Activated naive CD8-positive, alpha-beta T cell treated with anti-CD3 and anti-CD28 coated beads, Interleukin-2, amount 10 ng/mL, durations not matched to agents 7 days and 5 days (primary cell): ENCODE data around the gene PTPN11. TPM values are rescaled to one million over a fixed set of nuclear protein-coding genes. Genes with fewer than 3 reads are reported as not detected.
"Not testable (repeated sequence)": the region's sequence is repeated elsewhere in the genome, so short reads cannot be mapped to it uniquely, and the experiment has no call there.

Source experiments
- ATAC-seq: fragments of 150-1000 bp; cut with Tn5 transposase; one replicate; pipeline ENCODE4 v1.10.0; 2021; ENCODE audit warnings: low read depth, moderate library complexity
- POLR2A ChIA-PET: fragments of 350-600 bp; sonication (Branson Sonifier 250); formaldehyde crosslinking; loops from one replicate; lab custom pipeline; 2021; ENCODE audit warnings: antibody characterized with exemption; lab: Charles Lee
- DNase-seq: peaks from one replicate; pipeline ENCODE4 v3.0.0; 2021
- H3K27ac Mint-ChIP-seq: one replicate; pipeline ENCODE4 v1.8.0; 2022; ENCODE audit warnings: mild to moderate bottlenecking, mixed read lengths
- H3K27me3 Mint-ChIP-seq: one replicate; pipeline ENCODE4 v1.8.0; 2022; ENCODE audit warnings: mild to moderate bottlenecking, moderate library complexity, mixed read lengths
- H3K36me3 Mint-ChIP-seq: one replicate; pipeline ENCODE4 v1.8.0; 2021; ENCODE audit warnings: mild to moderate bottlenecking, mixed read lengths
- H3K4me1 Mint-ChIP-seq: one replicate; pipeline ENCODE4 v1.8.0; 2021; ENCODE audit warnings: mixed read lengths
- H3K4me3 Mint-ChIP-seq: one replicate; pipeline ENCODE4 v1.8.0; 2022; ENCODE audit warnings: mild to moderate bottlenecking, moderate library complexity, mixed read lengths
- H3K9me3 Mint-ChIP-seq: one replicate; pipeline ENCODE4 v1.8.0; 2021; ENCODE audit warnings: mixed read lengths
- total RNA-seq, 2 experiments: library from RNA; stranded (reverse); gene quantifications; one replicate each; pipeline ENCODE4 v1.2.3, GENCODE V29; 2021

PTPN11 gene
- total RNA-seq, 2 experiments from 2014 or later, result 82.3 to 82.7 TPM

- no peaks in the 10 kb centered on the region for H3K27me3 Mint-ChIP-seq
- H3K9me3 Mint-ChIP-seq, result no peaks in the 10 kb centered on the region
- no peaks in the 10 kb centered on the region for H3K4me1 Mint-ChIP-seq
- no peak for ATAC-seq
- DNase-seq, result no peak
- peaks cover 5% of the 10 kb centered on the region for H3K36me3 Mint-ChIP-seq
- POLR2A ChIA-PET, result interaction anchor here (0.6 kb wide), 1 partner anchor 32 kb away, joined by 3 read pairs; no protein-coding TSS in a partner anchor
- no peak overlapping the region for H3K4me3 Mint-ChIP-seq
- no peak overlapping the region for H3K27ac Mint-ChIP-seq
Measured at GRCh38 chr12:112515868-112516267, 97.1 kb downstream of the PTPN11 start.

- H3K36me3 Mint-ChIP-seq, result no peaks in the 10 kb centered on the region
- DNase-seq, result no peak
- no peak overlapping the region for H3K27ac Mint-ChIP-seq
- H3K4me1 Mint-ChIP-seq, result no peaks in the 10 kb centered on the region
- H3K4me3 Mint-ChIP-seq, result no peak overlapping the region
- no peaks in the 10 kb centered on the region for H3K27me3 Mint-ChIP-seq
- ATAC-seq, result no peak
- POLR2A ChIA-PET, result no interaction called here
- H3K9me3 Mint-ChIP-seq, result no peaks in the 10 kb centered on the region
Measured at GRCh38 chr12:112517730-112518364, 99.1 kb downstream of the PTPN11 start.

DNA sequence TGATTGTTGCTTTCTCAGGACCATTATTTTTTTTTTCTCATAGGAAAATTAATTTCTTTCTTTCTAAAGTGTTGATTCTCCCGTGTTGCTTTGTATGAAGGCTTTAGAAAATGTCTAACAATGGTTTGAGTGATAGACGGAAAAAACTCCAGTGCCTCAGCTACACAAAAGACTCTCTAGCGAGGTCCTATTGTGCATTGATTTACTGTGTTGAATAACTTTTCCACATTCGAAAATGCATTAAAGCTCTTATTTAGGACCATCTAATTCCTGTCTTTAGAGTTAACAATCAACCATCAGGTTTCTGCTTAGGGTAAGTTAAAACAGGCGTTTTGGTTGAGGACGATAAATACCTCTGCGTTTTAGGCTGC is 99.6 kb downstream of the PTPN11 start:
- Mint-ChIP-seq H3K4me1 (no peaks in the 10 kb centered on the region), H3K27me3 (no peaks in the 10 kb centered on the region), H3K9me3 (no peaks in the 10 kb centered on the region), H3K27ac (no peak overlapping the region), H3K36me3 (no peaks in the 10 kb centered on the region), H3K4me3 (no peak overlapping the region)
- DNase-seq, result no peak
- no peak for ATAC-seq
- POLR2A ChIA-PET, result no interaction called here

DNA sequence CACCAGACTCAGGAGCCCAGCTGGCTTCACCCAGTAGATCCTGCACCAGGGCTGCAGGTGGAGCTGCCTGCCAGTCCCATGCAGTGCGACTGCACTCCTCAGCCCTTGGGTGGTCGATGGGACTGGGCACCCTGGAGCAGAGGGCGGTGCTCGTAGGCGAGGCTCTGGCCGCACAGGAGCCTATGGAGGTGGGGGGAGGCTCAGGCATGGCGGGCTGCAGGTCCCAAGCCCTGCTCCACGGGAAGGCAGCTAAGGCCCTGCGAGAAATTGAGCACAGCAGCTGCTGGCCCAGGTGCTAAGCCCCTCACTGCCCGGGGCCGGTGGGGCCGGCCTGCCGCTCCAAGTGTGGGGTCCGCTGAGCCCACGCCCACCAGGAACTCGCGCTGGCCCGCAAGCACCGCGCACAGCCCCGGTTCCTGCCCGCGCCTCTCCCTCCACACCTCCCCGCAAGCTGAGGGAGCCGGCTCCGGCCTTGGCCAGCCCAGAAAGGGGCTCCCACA is 101.1 kb downstream of the PTPN11 start:
- H3K9me3 Mint-ChIP-seq, POLR2A ChIA-PET, H3K4me1 Mint-ChIP-seq, H3K27ac Mint-ChIP-seq, ATAC-seq, H3K4me3 Mint-ChIP-seq, DNase-seq, H3K27me3 Mint-ChIP-seq, H3K36me3 Mint-ChIP-seq: not testable (repeated sequence)

GRCh38 chr12:112523856-112524255 is 105.1 kb downstream of the PTPN11 start:
- H3K27ac Mint-ChIP-seq, result no peak overlapping the region
- H3K27me3 Mint-ChIP-seq, result peaks cover 3% of the 10 kb centered on the region
- DNase-seq, result no peak
- no peak overlapping the region for H3K4me3 Mint-ChIP-seq
- no peak for ATAC-seq
- POLR2A ChIA-PET, result interaction anchor here (0.6 kb wide), 1 partner anchor 27 kb away, joined by 3 read pairs; no protein-coding TSS in a partner anchor
- no peaks in the 10 kb centered on the region for H3K9me3 Mint-ChIP-seq
- H3K36me3 Mint-ChIP-seq, result no peaks in the 10 kb centered on the region
- H3K4me1 Mint-ChIP-seq, result no peaks in the 10 kb centered on the region

- no peak overlapping the region for H3K27ac Mint-ChIP-seq
- no peak for DNase-seq
- no peak for ATAC-seq
- H3K36me3 Mint-ChIP-seq, result no peaks in the 10 kb centered on the region
- H3K4me3 Mint-ChIP-seq, result no peak overlapping the region
- POLR2A ChIA-PET, result no interaction called here
- H3K4me1 Mint-ChIP-seq, result no peaks in the 10 kb centered on the region
- peaks cover 3% of the 10 kb centered on the region for H3K27me3 Mint-ChIP-seq
- H3K9me3 Mint-ChIP-seq, result no peaks in the 10 kb centered on the region
Measured at GRCh38 chr12:112524269-112524668, 105.5 kb downstream of the PTPN11 start.

DNA sequence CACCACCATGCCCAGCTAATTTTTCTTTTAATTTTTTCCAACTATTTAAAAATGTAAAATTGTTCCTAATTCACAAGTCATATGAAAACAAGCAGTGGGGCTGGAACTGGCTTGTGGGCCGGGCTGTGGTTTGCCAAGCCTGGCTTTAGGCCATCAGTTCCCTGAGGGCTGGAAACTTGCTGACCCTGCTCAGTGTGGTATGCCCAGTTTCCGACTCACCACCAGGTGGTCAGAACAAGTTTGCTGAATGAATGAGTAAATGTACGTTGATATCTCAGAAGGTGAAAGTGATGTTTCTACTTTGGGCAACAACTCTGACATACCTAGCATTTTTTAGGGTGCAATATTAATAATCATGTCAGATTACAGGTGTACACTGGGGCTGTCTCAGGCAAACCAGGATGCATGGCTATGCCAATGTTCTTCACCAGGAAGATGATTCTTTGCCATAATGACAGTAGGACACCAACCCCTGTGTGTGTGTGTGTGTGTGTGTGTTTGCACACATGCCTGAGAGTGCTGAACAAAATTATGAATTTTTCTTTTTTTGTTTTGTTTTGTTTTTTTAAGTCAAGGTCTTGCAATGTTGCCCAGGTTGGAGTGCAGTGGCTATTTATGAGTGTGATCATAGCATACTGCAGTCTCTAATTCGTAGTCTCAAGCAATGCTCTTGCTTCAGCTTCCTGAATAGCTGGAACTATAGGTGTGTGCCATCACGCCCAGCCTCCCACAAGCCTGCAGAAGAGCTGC is 106.1 kb downstream of the PTPN11 start:
- Mint-ChIP-seq H3K4me1 (no peaks in the 10 kb centered on the region), H3K9me3 (no peaks in the 10 kb centered on the region), H3K36me3 (no peaks in the 10 kb centered on the region), H3K27ac (no peak overlapping the region), H3K4me3 (no peak overlapping the region), H3K27me3 (peaks cover 3% of the 10 kb centered on the region)
- POLR2A ChIA-PET, result no interaction called here
- DNase-seq (no peak), ATAC-seq (no peak)

- no peak overlapping the region for H3K27ac Mint-ChIP-seq
- H3K4me1 Mint-ChIP-seq, result no peaks in the 10 kb centered on the region
Measured at GRCh38 chr12:112525426-112525809, 106.7 kb downstream of the PTPN11 start.

GRCh38 chr12:112527082-112527481 is 108.3 kb downstream of the PTPN11 start:
- H3K4me3 Mint-ChIP-seq, result no peak overlapping the region
- POLR2A ChIA-PET, result no interaction called here
- ATAC-seq (no peak), DNase-seq (no peak)
- H3K4me1 Mint-ChIP-seq, result no peaks in the 10 kb centered on the region
- H3K36me3 Mint-ChIP-seq, result no peaks in the 10 kb centered on the region
- no peak overlapping the region for H3K27ac Mint-ChIP-seq
- peaks cover 7% of the 10 kb centered on the region for H3K27me3 Mint-ChIP-seq
- no peaks in the 10 kb centered on the region for H3K9me3 Mint-ChIP-seq

More at GRCh38 chr12:112525426-112525809, 106.7 kb downstream of the PTPN11 start:
- Mint-ChIP-seq H3K4me3 (no peak overlapping the region), H3K36me3 (no peaks in the 10 kb centered on the region), H3K27me3 (peaks cover 3% of the 10 kb centered on the region), H3K9me3 (no peaks in the 10 kb centered on the region)
- ATAC-seq, result no peak
- DNase-seq, result no peak
- POLR2A ChIA-PET, result no interaction called here

DNA sequence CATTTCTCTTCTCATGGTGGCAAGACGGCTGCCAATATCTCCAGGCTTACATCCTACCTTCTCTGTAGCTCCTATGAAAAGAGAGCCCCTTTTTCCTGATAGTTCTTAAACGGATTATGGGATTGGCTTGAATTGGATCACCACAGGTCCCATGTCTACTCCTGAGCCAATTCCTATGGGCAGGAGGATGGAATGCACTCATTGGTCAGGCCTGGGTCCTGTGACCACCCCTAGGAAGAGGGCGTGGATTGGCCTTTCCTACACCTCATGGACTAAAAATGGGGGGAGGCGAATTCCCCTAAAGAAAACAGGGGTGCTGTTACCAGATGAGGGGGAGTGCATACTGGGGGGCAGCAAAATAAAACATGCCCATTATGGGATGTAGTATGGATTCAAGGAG is 108.8 kb downstream of the PTPN11 start:
- ATAC-seq, result no peak
- Mint-ChIP-seq H3K4me1 (no peaks in the 10 kb centered on the region), H3K36me3 (no peaks in the 10 kb centered on the region)

GRCh38 chr12:112528521-112528920 is 109.8 kb downstream of the PTPN11 start:
- Mint-ChIP-seq H3K4me1 (no peaks in the 10 kb centered on the region), H3K4me3 (no peak overlapping the region), H3K9me3 (no peaks in the 10 kb centered on the region), H3K36me3 (no peaks in the 10 kb centered on the region), H3K27me3 (peaks cover 7% of the 10 kb centered on the region), H3K27ac (no peak overlapping the region)
- no peak for ATAC-seq
- DNase-seq, result no peak
- POLR2A ChIA-PET, result no interaction called here

More for the DNA sequence above, 108.8 kb downstream of the PTPN11 start:
- Mint-ChIP-seq H3K9me3 (no peaks in the 10 kb centered on the region), H3K27me3 (peaks cover 7% of the 10 kb centered on the region), H3K27ac (no peak overlapping the region), H3K4me3 (no peak overlapping the region)
- POLR2A ChIA-PET, result no interaction called here
- no peak for DNase-seq

GRCh38 chr12:112530941-112531340 is 112.2 kb downstream of the PTPN11 start:
- ATAC-seq, result no peak
- H3K4me3 Mint-ChIP-seq, result no peak overlapping the region
- H3K36me3 Mint-ChIP-seq, result no peaks in the 10 kb centered on the region
- H3K27ac Mint-ChIP-seq, result no peak overlapping the region
- DNase-seq, result no peak
- peaks cover 4% of the 10 kb centered on the region for H3K27me3 Mint-ChIP-seq
- no peaks in the 10 kb centered on the region for H3K9me3 Mint-ChIP-seq
- H3K4me1 Mint-ChIP-seq, result no peaks in the 10 kb centered on the region
- POLR2A ChIA-PET, result no interaction called here

- Mint-ChIP-seq H3K27me3 (peaks cover 4% of the 10 kb centered on the region), H3K36me3 (no peaks in the 10 kb centered on the region), H3K4me1 (no peaks in the 10 kb centered on the region), H3K4me3 (no peak overlapping the region), H3K9me3 (no peaks in the 10 kb centered on the region), H3K27ac (no peak overlapping the region)
- POLR2A ChIA-PET, result no interaction called here
- DNase-seq (no peak), ATAC-seq (no peak)
Measured at GRCh38 chr12:112532106-112532505, 113.4 kb downstream of the PTPN11 start.

DNA sequence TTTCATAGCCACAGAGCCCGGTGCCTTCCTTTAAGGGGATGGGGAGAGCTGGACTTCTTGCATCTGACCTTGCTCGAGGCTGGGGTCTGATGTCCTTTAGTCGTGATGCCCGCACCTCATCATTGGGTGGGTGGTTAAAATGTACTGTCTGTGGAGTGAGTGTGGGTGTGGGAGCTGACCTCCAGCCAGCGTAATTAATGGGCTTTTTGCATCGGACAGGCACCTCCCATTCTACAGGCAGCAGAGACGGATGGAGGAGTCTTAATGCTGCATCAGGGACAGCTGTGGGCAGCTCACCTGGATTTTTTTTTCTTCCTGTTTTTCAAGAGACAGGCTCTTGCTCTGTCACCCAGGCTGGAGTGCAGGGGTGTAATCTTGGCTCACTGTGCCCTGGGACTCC is 114.8 kb downstream of the PTPN11 start:
- Mint-ChIP-seq H3K36me3 (no peaks in the 10 kb centered on the region), H3K27ac (no peak overlapping the region), H3K27me3 (peaks cover 7% of the 10 kb centered on the region), H3K4me1 (peaks cover 5% of the 10 kb centered on the region), H3K4me3 (no peak overlapping the region), H3K9me3 (no peaks in the 10 kb centered on the region)
- no peak for DNase-seq
- POLR2A ChIA-PET, result no interaction called here
- no peak for ATAC-seq
